Muscle layer of colon (tissue), 2 donors: Measurements from ENCODE around the gene POP4.

Experiments
- H3K27ac ChIP-seq: one replicate; pipeline ENCODE4 v1.7.0; 2013; ENCODE audit warnings: low read depth, mild to moderate bottlenecking, low read length, moderate library complexity
- H3K27me3 ChIP-seq, 2 donors: one replicate each; pipeline ENCODE4 v1.7.0; 2013; ENCODE audit warnings: low read length in 2 of 2, mild to moderate bottlenecking in 2 of 2; ENCODE audit not compliant: insufficient read depth in 2 of 2, control insufficient read depth in 1 of 2
- H3K36me3 ChIP-seq: one replicate; pipeline ENCODE4 v1.7.0; 2013; ENCODE audit warnings: mild to moderate bottlenecking, low read length; ENCODE audit not compliant: insufficient read depth
- H3K4me1 ChIP-seq: one replicate; pipeline ENCODE4 v1.7.0; 2013; ENCODE audit warnings: mild to moderate bottlenecking, low read length; ENCODE audit not compliant: insufficient read depth
- H3K4me3 ChIP-seq, 2 donors: one replicate each; pipeline ENCODE4 v1.7.0; 2013; ENCODE audit warnings: low read length in 2 of 2, low read depth in 1 of 2, mild to moderate bottlenecking in 1 of 2, moderate library complexity in 1 of 2
- H3K9ac ChIP-seq: one replicate; pipeline ENCODE4 v1.7.0; 2013; ENCODE audit warnings: low read length
- H3K9me3 ChIP-seq: one replicate; pipeline ENCODE4 v1.7.0; 2013; ENCODE audit warnings: mild to moderate bottlenecking, low read length
- donor health status: abdominal sarcoma.
- donor health status: Adenocarcinoma of cecum.

Gene POP4

DNA sequence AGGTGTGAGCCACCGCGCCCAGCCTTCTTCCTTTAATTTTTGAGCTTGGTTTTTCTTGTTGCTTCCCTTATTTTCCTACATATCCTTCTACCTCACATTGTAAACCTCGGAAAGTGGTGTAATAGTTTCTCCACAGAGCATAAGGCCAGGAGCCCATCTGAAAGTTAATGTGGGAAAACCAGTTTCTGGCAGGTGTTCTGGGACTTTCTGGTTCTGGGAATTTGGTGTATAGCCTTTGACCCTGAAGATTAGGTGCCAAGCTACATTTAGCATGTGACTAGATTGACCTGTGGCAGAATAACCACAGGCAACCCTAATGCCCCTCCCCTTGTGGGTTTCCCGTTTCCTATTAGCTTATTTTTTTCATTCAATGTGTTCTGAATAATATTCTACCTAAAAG, 8.7 kb downstream of the POP4 start:
- H3K36me3 ChIP-seq = peaks cover 44% of the 10 kb centered on the region
- H3K27ac ChIP-seq = no peak overlapping the region
- no peaks in the 10 kb centered on the region for H3K27me3 ChIP-seq
- no peak overlapping the region for H3K4me3 ChIP-seq
- H3K9ac ChIP-seq = no peak overlapping the region
- H3K9me3 ChIP-seq = no peaks in the 10 kb centered on the region
- H3K4me1 ChIP-seq = no peaks in the 10 kb centered on the region

DNA sequence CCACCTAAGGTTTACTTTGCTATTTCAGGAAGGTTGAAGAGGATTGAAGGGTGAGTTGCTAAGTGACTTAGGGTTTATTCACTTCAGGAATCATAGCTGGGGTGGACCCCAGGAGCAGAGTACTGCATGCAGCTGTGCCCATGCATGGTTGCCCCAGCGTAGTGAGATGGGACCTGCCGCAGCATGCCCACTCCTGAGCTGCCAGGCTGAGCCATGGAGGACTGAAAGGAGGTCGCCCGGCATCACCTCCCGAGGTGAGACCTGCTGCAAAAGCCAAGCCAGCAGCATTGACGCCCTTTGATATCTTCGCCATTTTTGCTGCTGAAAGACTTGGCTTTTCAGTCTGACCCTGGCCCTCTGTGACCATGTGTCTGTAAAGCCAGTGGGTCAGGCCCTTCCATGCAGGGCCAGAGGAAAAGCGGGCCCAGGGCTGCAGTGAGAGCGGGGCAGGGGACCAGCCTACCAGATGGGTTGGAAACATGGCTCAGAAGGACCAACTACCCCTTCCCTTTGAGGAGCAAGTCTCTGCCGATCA, 9.9 kb downstream of the POP4 start:
- no peak overlapping the region for H3K27ac ChIP-seq
- no peak overlapping the region for H3K9ac ChIP-seq
- H3K36me3 ChIP-seq = peaks cover 40% of the 10 kb centered on the region
- H3K27me3 ChIP-seq = no peaks in the 10 kb centered on the region
- no peaks in the 10 kb centered on the region for H3K4me1 ChIP-seq
- H3K4me3 ChIP-seq = no peak overlapping the region
- no peaks in the 10 kb centered on the region for H3K9me3 ChIP-seq

DNA sequence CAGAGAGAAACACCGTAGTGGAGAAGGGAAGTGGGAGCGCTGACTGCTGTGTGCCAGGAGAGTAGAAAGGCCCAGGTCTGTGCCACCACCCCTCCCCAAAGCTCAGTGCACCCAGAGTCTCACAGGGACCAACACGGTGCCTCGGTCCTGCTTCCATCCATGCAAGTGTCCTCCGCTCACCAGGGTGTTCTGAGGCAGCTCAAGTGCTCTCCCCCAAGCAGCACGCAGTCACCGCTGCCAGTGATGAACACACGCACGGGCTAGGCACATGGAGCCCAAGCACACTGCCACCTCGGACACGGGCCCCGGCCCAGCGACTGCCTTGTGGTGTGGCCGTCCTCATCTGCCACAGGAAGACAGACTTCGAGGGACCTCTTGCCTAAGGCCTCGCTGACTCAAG, 10.5 kb downstream of the POP4 start:
- Histone ChIP-seq H3K9me3 (no peaks in the 10 kb centered on the region), H3K27ac (no peak overlapping the region), H3K27me3 (no peaks in the 10 kb centered on the region), H3K9ac (no peak overlapping the region), H3K4me1 (no peaks in the 10 kb centered on the region), H3K36me3 (peaks cover 34% of the 10 kb centered on the region), H3K4me3 (no peak overlapping the region)

DNA sequence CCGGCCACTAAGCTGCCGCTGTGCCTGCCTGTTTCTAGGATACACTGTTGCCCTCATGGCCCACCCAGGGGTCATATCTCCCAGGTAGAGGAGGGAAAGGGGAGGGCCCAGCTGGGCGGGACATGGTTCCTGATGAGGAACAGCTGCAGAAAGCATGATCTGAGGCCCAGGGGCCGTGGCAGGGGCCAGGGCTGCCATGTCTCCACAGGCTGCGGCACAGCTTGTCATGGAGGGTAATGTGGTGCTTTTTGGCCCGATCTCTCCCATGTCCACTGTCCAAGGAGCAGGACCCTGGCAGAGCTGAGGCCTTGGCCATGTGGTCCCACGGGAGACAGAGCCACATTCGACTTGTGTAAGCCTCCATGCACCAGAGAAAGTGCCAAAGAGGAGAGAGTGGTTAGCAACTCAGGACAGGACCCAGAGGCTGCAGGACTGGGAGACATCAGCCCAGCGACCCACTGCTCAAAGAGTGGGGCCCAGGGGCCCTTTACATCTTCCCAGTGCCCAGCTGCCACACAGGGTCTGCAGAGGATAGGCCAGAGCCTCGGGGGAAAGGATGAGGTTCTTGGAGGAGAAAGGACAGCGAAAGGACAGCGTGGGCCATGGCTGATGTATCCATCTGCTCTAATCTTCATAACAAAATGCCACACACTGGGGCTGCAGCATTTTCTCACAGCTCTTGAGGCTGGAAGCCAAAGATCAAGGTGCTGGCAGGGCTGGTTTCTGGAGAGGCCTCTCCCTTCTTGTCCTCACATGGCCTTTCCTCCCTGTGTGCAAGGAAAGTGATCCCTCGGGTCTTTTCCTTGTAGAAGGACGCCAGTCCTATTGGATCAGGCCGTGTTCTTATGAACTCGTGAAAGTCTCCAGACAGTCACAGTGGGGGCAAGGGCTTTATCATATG, 11.5 kb downstream of the POP4 start:
- H3K4me3 ChIP-seq = no peak overlapping the region
- H3K27ac ChIP-seq = no peak overlapping the region
- peaks cover 24% of the 10 kb centered on the region for H3K36me3 ChIP-seq
- H3K9ac ChIP-seq = no peak overlapping the region
- no peaks in the 10 kb centered on the region for H3K27me3 ChIP-seq
- H3K4me1 ChIP-seq = no peaks in the 10 kb centered on the region
- no peaks in the 10 kb centered on the region for H3K9me3 ChIP-seq

DNA sequence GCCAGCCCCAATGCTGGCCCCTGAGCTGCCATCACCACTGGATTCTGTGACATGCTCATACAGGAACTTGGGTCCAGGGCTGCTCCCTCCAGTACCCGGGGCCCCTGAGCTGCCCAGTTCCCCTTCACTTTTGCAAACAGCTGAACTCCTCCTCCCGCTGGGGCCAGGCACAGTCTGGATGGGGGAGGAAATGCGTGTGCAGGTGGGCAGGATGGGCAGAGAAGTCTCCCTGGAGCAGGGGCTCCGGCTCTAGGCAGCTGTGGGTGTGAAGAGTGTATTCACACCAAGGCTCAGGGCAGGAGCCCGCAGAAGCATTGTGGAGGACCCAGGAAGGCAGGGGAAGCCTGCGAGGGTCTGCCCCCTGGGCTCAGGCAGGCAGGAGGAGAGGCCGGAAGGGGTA, 12.4 kb downstream of the POP4 start:
- no peaks in the 10 kb centered on the region for H3K27me3 ChIP-seq
- H3K9me3 ChIP-seq = no peaks in the 10 kb centered on the region
- H3K9ac ChIP-seq = no peak overlapping the region
- no peak overlapping the region for H3K4me3 ChIP-seq
- peaks cover 16% of the 10 kb centered on the region for H3K36me3 ChIP-seq
- H3K27ac ChIP-seq = no peak overlapping the region
- H3K4me1 ChIP-seq = no peaks in the 10 kb centered on the region

DNA sequence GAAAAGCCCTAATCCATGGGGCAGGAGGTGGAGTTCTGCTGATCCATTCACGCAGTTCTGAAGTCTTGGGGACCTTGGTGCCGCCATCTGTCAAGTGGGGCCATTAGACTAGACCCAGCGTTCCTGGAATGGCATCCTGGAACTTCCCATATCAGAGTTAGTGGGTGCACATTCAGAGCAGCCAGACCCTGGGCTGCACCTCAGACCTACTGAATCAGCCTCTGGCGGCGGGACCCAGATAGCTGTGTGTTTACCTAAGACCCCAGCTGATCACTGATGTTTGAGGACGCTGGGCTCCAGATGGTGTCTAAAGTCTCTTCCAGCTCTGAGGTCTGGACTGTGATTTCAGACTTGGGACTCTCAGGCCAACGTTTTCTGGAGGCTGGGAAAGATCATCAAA, 12.8 kb downstream of the POP4 start:
- no peak overlapping the region for H3K27ac ChIP-seq
- H3K27me3 ChIP-seq = no peaks in the 10 kb centered on the region
- no peak overlapping the region for H3K4me3 ChIP-seq
- peaks cover 11% of the 10 kb centered on the region for H3K36me3 ChIP-seq
- no peaks in the 10 kb centered on the region for H3K9me3 ChIP-seq
- H3K9ac ChIP-seq = no peak overlapping the region
- H3K4me1 ChIP-seq = no peaks in the 10 kb centered on the region

DNA sequence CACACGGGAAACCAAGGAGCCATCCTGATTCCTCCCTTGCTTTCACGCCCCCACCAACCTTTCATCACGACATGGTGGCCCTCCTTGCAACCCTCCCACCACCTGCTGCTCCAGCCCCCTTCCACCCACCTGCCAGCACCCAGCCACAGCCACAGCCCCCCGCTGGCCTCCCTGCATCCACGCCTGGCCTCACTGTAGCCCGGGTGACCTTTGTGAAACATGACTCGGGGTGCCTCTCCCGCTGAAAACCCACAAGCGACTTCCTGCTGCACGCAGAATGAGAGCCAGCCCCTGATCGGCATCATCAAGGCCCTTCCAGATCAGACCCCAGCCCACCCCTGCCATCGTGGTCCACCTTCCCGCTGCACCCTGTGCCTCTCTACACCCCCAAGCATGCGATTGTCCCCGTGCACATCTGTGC, 14.9 kb downstream of the POP4 start:
- Histone ChIP-seq H3K27me3 (no peaks in the 10 kb centered on the region), H3K4me3 (no peak overlapping the region), H3K27ac (no peak overlapping the region), H3K9ac (no peak overlapping the region), H3K36me3 (no peaks in the 10 kb centered on the region), H3K9me3 (no peaks in the 10 kb centered on the region), H3K4me1 (no peaks in the 10 kb centered on the region)

DNA sequence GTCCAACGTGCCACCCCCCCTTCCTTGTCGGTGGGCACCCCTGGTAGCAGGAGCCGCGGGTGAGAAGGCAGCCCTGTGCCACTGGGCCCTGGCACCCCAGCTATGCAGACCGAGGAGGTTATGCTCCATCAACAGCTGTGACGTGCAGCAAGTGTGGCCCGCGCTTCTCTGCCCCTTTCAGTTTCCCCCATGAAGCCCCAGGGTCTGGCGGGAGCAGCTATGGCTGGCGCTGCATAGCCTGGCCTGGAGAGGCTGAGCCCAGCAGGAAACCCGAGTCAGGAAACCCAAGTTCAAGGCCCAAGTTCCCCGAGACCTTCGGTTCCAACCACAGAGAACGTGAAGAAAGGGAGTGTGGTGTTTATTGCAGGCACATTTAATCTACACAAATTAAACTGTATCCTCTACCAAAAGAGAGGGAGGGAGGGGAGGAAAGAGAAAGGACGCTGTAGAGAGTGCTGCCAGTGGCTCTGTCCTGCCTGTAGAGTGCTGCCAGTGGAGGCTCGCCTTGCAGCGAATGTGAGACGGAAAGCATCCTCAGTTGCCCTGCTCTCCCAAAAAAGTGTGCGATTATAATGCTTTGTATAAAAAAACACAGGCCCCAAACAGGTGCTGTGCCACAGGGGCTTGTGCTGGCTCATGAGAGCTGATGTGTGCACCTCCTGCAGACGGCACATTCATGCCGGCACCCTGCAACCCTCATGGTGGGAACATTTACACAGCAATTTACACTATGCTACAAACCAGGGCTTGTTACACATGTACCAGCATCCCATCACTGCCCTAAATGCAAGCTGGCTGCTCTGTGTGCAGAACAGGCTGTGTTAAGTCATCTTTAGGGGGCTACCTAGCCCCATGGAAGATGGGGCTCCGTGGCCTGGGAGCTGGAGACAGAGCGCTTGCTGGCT, 16.3 kb downstream of the POP4 start:
- Histone ChIP-seq H3K27me3 (no peaks in the 10 kb centered on the region), H3K9ac (no peak overlapping the region), H3K4me3 (no peak overlapping the region), H3K4me1 (no peaks in the 10 kb centered on the region), H3K9me3 (no peaks in the 10 kb centered on the region), H3K27ac (no peak overlapping the region), H3K36me3 (no peaks in the 10 kb centered on the region)

DNA sequence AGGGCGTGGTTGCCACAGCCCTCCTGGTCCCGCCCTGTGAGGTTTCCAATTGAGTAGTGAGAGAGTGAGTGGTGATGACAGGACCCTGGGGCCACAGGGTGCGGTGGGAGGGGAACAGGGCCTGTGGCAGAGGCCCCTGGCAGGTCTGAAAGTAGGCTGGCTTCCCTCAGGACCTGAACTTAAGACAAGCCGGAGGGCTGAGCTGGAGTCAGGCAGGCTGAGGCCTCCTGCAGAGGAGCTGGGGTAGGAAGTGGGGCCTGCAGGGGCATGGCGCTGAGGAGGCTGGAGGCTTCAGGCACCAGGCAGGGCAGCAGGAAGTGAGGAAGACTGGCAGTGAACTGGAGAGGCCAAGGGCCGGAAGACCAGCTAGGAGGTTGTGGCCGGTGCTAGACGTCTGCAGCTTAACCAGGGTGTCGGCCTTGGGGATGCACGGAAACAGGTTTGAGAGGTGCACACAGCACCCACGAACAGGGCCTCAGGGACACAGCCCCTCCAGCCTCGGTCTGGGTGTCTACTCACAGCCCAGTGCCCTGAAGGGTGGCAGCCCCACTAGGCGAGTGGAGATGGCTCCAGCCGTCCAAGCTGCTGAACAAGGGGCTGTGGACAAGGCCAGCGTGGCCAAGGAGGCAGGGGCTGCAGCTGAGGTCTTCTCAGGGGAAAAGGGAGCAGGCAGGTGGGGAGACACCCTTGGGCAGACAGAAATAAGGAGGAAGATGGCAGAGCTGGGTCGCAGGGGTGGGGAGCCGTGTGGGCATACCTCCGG, 17.8 kb downstream of the POP4 start:
- H3K27ac ChIP-seq = no peak overlapping the region
- H3K4me3 ChIP-seq = no peak overlapping the region

DNA sequence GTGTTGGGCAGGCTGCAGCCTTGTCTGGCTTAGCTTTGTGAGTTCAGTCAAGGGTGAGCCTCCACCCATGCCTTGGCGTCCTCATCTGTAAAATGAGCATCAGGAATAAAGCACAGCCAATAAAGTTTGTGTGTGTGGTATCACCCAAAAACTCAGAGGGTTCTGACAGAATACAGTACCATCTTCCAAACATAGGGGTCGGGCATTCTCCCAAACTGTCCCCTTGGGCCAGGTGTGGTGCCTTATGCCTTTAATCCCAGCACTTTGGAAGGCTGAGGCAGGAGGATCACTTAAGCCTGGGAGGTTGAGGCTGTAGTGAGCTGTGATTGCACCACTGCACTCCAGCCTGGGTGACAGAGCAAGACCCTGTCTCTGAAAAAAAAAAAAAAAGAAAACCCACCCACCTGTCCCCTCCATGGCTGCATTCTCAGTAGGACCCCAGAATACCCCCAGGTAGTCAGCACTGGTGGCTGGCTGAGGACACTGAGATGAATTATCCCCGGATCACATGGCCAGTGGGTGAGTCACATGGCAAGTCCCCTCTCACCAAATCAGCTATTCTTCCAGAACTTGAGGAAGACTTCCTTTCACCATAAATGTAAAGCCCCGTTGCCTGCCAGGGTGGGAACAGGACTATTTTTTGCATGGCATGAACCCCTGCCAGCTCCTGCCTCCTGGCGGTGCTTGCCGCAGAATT, 18.6 kb downstream of the POP4 start:
- Histone ChIP-seq H3K4me1 (no peaks in the 10 kb centered on the region), H3K36me3 (no peaks in the 10 kb centered on the region), H3K4me3 (no peak overlapping the region), H3K9me3 (no peaks in the 10 kb centered on the region), H3K9ac (no peak overlapping the region), H3K27me3 (no peaks in the 10 kb centered on the region), H3K27ac (no peak overlapping the region)

More for the DNA sequence above, 17.8 kb downstream of the POP4 start:
- Histone ChIP-seq H3K4me1 (no peaks in the 10 kb centered on the region), H3K36me3 (no peaks in the 10 kb centered on the region), H3K27me3 (no peaks in the 10 kb centered on the region), H3K9ac (no peak overlapping the region), H3K9me3 (no peaks in the 10 kb centered on the region)
